GM19397 (cell line): ENCODE results near the gene GLS2.
"Not testable (repeated sequence)": the region's sequence is repeated elsewhere in the genome, so short reads cannot be mapped to it uniquely, and the experiment has no call there.

ENCODE experiments used
- ATAC-seq: cut with Tn5 transposase; IDR thresholded peaks from one replicate; pipeline ENCODE4 v1.9.1; 2021; ENCODE audit warnings: mild to moderate bottlenecking, moderate library complexity; ENCODE audit not compliant: unreplicated experiment

The GLS2 gene

GRCh38 chr12:56448860-56449621, 38.9 kb downstream of the GLS2 start, which contains the start of gene TIMELESS:
Gene TIMELESS (minus strand): TSS chr12:56449426. CDS start chr12:56434170, 15,256 bp downstream.
- ATAC-seq, result peak; percentile 95

DNA sequence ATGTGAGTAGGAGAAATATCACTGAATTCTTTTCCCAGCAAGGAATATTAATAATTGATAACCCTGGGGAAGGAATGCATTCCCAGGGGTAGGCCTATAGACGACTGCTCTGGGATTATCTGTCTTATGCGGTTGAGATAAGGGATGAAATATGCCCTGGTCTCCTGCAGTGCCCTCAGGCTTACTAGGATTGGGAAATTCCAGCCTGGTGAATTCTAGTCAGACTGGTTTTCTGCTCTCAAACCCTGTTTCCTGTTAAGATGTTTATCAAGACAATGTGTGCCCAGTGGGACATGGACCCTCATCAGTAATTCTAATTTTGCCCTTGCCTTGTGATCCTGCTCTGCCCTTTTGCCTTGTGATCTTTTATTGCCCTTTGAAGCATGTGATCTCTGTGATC, 44.8 kb downstream of the GLS2 start:
- not testable (repeated sequence) for ATAC-seq

DNA sequence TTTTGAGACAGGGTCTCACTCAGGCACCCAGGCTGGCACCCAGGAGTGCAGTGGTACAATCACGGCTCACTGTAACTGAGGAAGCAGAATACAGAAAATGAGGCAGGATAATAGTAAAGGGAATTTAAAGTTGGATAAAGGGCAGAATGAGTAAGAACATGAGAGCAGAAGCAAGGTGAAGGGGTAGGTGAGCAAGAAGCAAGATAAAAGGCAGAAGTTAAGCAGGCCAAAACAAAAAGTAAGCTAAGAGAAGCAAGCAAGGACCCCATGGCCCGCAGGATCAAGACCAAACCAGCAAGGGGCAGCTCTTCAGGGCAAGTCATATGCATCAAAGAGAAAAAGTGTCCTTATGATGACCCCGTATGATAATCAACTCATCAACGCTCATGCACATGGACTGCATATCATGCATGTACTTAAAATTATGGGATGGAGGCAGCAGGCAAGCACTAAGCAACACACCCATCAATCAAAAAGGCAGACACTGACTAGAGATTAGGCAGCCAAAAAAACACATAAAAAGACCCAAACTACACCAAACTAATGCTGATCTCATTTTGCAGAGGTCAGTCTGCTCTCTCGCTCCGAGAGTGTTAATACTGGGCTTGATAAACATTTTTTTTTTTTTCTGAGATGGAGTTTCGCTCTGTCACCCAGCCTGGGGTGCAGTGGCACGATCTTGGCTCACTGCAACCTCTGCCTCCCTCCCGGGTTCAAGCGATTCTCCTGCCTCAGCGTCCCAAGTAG, 50.4 kb downstream of the GLS2 start:
- ATAC-seq, result no peak

GRCh38 chr12:56434828-56435227, 53.1 kb downstream of the GLS2 start:
- no peak for ATAC-seq

GRCh38 chr12:56431850-56432249, 56.1 kb downstream of the GLS2 start:
- no peak for ATAC-seq

GRCh38 chr12:56431288-56431687, 56.7 kb downstream of the GLS2 start:
- ATAC-seq, result no peak

- ATAC-seq, result no peak
Measured at GRCh38 chr12:56425940-56426438, 62.0 kb downstream of the GLS2 start.

DNA sequence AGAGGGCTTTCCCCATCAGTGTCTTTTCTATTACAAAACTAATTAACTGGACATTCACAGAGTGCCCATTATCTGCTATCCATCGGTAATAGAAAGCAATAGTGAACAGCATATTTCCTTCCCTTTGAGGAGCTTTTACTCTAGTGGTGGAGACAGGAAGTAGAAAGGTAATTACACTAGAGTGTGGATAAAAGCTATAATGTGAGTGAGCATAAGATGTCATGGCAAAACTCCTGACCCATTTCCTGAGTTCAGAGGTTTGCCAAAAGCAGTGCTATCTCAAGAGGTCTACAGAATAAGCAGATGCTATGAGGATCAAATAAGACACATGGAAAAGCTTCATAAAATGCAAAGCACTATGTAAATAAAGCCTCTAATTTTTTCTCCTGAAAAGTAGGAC, 62.8 kb downstream of the GLS2 start:
- no peak for ATAC-seq
